HEK293 (cell line): Measurements from ENCODE around the gene NHEJ1.

Experiments
- CTCF ChIA-PET: fragments of 350-600 bp; formaldehyde crosslinking; extraction: SDS; loops from one replicate; lab custom pipeline; 2021; ENCODE audit warnings: antibody characterized with exemption; lab: Yijun Ruan, JAX
- POLR2A ChIA-PET: fragments of 300-600 bp; formaldehyde crosslinking; extraction: SDS; loops from one replicate; lab custom pipeline; 2020; ENCODE audit warnings: antibody characterized with exemption, inconsistent platforms; lab: Yijun Ruan, JAX
- H3K27ac ChIP-seq: fragments of 200-500 bp; sonication (Bioruptor generic); 2 replicates; pipeline ENCODE4 v1.5.1; 2014; ENCODE audit warnings: low read depth, low read length, control low read depth, inconsistent platforms; ENCODE audit errors: extremely low read depth
- H3K36me3 ChIP-seq, 2 experiments: fragments of 200-500 bp in 1 of 2; sonication (Bioruptor generic) in 1 of 2; 1 replicate in 1 of 2; 2 replicates in 1 of 2; pipeline ENCODE4 v1.5.1; 2014 to 2017; ENCODE audit warnings: inconsistent platforms in 2 of 2, low read length in 2 of 2; ENCODE audit not compliant: control insufficient read depth in 2 of 2, insufficient read depth in 1 of 2
- H3K4me1 ChIP-seq: fragments of 200-500 bp; sonication (Bioruptor generic); 2 replicates; pipeline ENCODE4 v1.5.1; 2014; ENCODE audit warnings: mild to moderate bottlenecking, low read length, inconsistent platforms; ENCODE audit not compliant: control insufficient read depth, insufficient read depth
- H3K4me3 ChIP-seq: 2 replicates; pipeline ENCODE4 v1.5.1; 2011; ENCODE audit warnings: low read depth, mild to moderate bottlenecking, control low read depth, low read length, moderate library complexity
- H3K9me3 ChIP-seq: fragments of 200-500 bp; sonication (Bioruptor generic); 2 replicates; pipeline ENCODE4 v1.5.1; 2014; ENCODE audit warnings: low read depth, low read length, inconsistent platforms; ENCODE audit not compliant: control insufficient read depth, insufficient read depth
- HOXC10 ChIP-seq: sonication (generic); formaldehyde crosslinking; IDR thresholded peaks from 2 replicates; pipeline ENCODE4 v1.8.1; 2023; ENCODE audit warnings: mild to moderate bottlenecking, missing genetic modification reagents
- KLF1 ChIP-seq: fragments of 450-650 bp; formaldehyde crosslinking; IDR thresholded peaks from 2 replicates; pipeline ENCODE4 v1.5.1; 2016; ENCODE audit warnings: missing biosample characterization, missing genetic modification characterization
- KLF8 ChIP-seq: fragments of 450-650 bp; formaldehyde crosslinking; IDR thresholded peaks from 2 replicates; pipeline ENCODE4 v1.5.1; 2016; ENCODE audit warnings: missing biosample characterization, missing genetic modification characterization
- MYNN ChIP-seq: fragments of 450-650 bp; formaldehyde crosslinking; IDR thresholded peaks from 2 replicates; pipeline ENCODE4 v1.5.1; 2016; ENCODE audit warnings: missing biosample characterization, missing genetic modification characterization, borderline replicate concordance
- RBAK ChIP-seq: fragments of 450-650 bp; formaldehyde crosslinking; IDR thresholded peaks from 2 replicates; pipeline ENCODE4 v1.5.1; 2016; ENCODE audit warnings: missing biosample characterization, missing genetic modification characterization
- ZBTB48 ChIP-seq: fragments of 450-650 bp; formaldehyde crosslinking; IDR thresholded peaks from 2 replicates; pipeline ENCODE4 v1.5.1; 2016; ENCODE audit warnings: missing biosample characterization, missing genetic modification characterization
- ZBTB8A ChIP-seq: fragments of 450-650 bp; formaldehyde crosslinking; IDR thresholded peaks from 2 replicates; pipeline ENCODE4 v1.5.1; 2016; ENCODE audit warnings: missing biosample characterization, missing genetic modification characterization
- ZNF138 ChIP-seq: fragments of 450-650 bp; formaldehyde crosslinking; IDR thresholded peaks from 2 replicates; pipeline ENCODE4 v1.5.1; 2016; ENCODE audit warnings: missing biosample characterization, missing genetic modification characterization, borderline replicate concordance
- ZNF157 ChIP-seq: fragments of 450-650 bp; formaldehyde crosslinking; IDR thresholded peaks from 2 replicates; pipeline ENCODE4 v1.5.1; 2016; ENCODE audit warnings: missing biosample characterization, missing genetic modification characterization
- ZNF169 ChIP-seq: fragments of 450-650 bp; formaldehyde crosslinking; IDR thresholded peaks from 2 replicates; pipeline ENCODE4 v1.5.1; 2016; ENCODE audit warnings: missing biosample characterization, missing genetic modification characterization
- ZNF184 ChIP-seq: fragments of 450-650 bp; IDR thresholded peaks from 2 replicates; pipeline ENCODE4 v1.5.1; 2018; ENCODE audit warnings: missing biosample characterization, mild to moderate bottlenecking, missing genetic modification characterization
- ZNF274 ChIP-seq, 2 experiments: fragments of 200-500 bp in 1 of 2; fragments of 450-650 bp in 1 of 2; sonication (Bioruptor generic) in 1 of 2; formaldehyde crosslinking in 1 of 2; IDR thresholded peaks; 2 replicates each; pipeline versions ENCODE4 v1.5.1 to v1.6.1; 2014 to 2016; ENCODE audit warnings: borderline replicate concordance in 1 of 2, inconsistent platforms in 1 of 2, low read length in 1 of 2, missing biosample characterization in 1 of 2, missing genetic modification characterization in 1 of 2
- ZNF292 ChIP-seq: fragments of 450-650 bp; formaldehyde crosslinking; IDR thresholded peaks from 2 replicates; pipeline ENCODE4 v1.5.1; 2016; ENCODE audit warnings: low read depth, missing biosample characterization, missing genetic modification characterization, borderline replicate concordance
- ZNF394 ChIP-seq: fragments of 450-650 bp; formaldehyde crosslinking; IDR thresholded peaks from 2 replicates; pipeline ENCODE4 v1.5.1; 2016; ENCODE audit warnings: missing biosample characterization, missing genetic modification characterization, mild to moderate bottlenecking, moderate library complexity, borderline replicate concordance
- ZNF514 ChIP-seq: fragments of 450-650 bp; formaldehyde crosslinking; IDR thresholded peaks from 2 replicates; pipeline ENCODE4 v1.5.1; 2016; ENCODE audit warnings: missing biosample characterization, missing genetic modification characterization
- ZNF623 ChIP-seq: fragments of 450-650 bp; formaldehyde crosslinking; IDR thresholded peaks from 2 replicates; pipeline ENCODE4 v1.5.1; 2016; ENCODE audit warnings: missing biosample characterization, missing genetic modification characterization
- ZNF777 ChIP-seq: fragments of 450-650 bp; formaldehyde crosslinking; IDR thresholded peaks from 2 replicates; pipeline ENCODE4 v1.5.1; 2017; ENCODE audit warnings: missing biosample characterization, missing genetic modification characterization, borderline replicate concordance
- ZNF837 ChIP-seq: fragments of 450-650 bp; formaldehyde crosslinking; IDR thresholded peaks from 2 replicates; pipeline ENCODE4 v1.5.1; 2016; ENCODE audit warnings: missing biosample characterization, missing genetic modification characterization
- ZNF843 ChIP-seq: fragments of 450-650 bp; formaldehyde crosslinking; IDR thresholded peaks from 2 replicates; pipeline ENCODE4 v1.5.1; 2016; ENCODE audit warnings: missing biosample characterization, missing genetic modification characterization
- TF ChIP-seq, protein P1 (sequence below): fragments of 450-650 bp; formaldehyde crosslinking; IDR thresholded peaks from 2 replicates; pipeline ENCODE4 v1.5.1; 2016; ENCODE audit warnings: missing biosample characterization, missing genetic modification characterization
- TF ChIP-seq, protein P2 (sequence below): fragments of 450-650 bp; formaldehyde crosslinking; IDR thresholded peaks from 2 replicates; pipeline ENCODE4 v1.5.1; 2016; ENCODE audit warnings: missing biosample characterization, missing genetic modification characterization
- TF ChIP-seq, protein P3 (sequence below): fragments of 450-650 bp; formaldehyde crosslinking; IDR thresholded peaks from 2 replicates; pipeline ENCODE4 v1.5.1; 2016; ENCODE audit warnings: missing biosample characterization, missing genetic modification characterization
- TF ChIP-seq, protein P4 (sequence below): fragments of 450-650 bp; formaldehyde crosslinking; IDR thresholded peaks from 2 replicates; pipeline ENCODE4 v1.5.1; 2016; ENCODE audit warnings: missing biosample characterization, missing genetic modification characterization
- TF ChIP-seq, protein P5 (sequence below): fragments of 450-650 bp; formaldehyde crosslinking; IDR thresholded peaks from 2 replicates; pipeline ENCODE4 v1.5.1; 2016; ENCODE audit warnings: missing biosample characterization, missing genetic modification characterization
- TF ChIP-seq, protein P6 (sequence below): fragments of 450-650 bp; formaldehyde crosslinking; IDR thresholded peaks from 2 replicates; pipeline ENCODE4 v1.5.1; 2016; ENCODE audit warnings: missing biosample characterization, missing genetic modification characterization

The NHEJ1 gene

DNA sequence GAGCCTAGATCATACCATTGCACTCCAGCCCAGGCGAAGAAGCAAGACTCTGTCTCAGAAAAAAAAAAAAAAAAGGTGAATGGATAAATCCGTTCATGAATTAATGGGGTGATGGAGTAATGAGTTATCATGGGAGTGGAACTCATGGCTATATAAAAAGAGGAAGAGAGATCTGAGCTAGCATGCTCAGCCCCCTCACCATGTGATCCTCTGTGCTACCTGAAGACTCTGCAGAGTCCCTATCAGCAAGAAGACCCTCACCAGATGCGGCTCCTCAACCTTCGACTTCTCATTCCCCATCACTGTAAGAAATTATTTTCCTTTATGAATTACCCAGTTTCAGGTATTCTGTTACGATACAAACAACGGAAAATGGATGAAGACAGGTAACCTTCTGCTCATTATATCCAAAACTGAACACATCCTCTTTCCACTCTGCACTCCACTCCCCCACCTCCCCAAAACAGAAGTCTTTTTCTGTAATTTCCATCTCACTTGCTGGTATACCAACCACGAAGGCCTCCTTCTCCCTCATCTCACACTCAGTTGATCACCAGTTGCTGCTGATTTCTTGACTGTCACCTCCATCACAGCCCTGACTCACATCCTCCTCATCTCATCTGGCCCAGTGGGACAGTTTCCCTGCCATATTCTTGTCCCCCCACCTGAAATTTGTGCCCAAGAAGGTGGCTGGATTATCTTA is 26.3 kb upstream of the NHEJ1 start:
- ChIA-PET CTCF (no interaction called here), POLR2A (no interaction called here)
- no peak overlapping the region for H3K4me3 ChIP-seq
- no peak for TF ChIP-seq KLF1
- no peak for TF ChIP-seq ZNF169 (tag by site-specific recombination)
- TF ChIP-seq ZNF777 = no peak
- no peak for TF ChIP-seq MYNN (tag by site-specific recombination)
- TF ChIP-seq, protein P1, sequence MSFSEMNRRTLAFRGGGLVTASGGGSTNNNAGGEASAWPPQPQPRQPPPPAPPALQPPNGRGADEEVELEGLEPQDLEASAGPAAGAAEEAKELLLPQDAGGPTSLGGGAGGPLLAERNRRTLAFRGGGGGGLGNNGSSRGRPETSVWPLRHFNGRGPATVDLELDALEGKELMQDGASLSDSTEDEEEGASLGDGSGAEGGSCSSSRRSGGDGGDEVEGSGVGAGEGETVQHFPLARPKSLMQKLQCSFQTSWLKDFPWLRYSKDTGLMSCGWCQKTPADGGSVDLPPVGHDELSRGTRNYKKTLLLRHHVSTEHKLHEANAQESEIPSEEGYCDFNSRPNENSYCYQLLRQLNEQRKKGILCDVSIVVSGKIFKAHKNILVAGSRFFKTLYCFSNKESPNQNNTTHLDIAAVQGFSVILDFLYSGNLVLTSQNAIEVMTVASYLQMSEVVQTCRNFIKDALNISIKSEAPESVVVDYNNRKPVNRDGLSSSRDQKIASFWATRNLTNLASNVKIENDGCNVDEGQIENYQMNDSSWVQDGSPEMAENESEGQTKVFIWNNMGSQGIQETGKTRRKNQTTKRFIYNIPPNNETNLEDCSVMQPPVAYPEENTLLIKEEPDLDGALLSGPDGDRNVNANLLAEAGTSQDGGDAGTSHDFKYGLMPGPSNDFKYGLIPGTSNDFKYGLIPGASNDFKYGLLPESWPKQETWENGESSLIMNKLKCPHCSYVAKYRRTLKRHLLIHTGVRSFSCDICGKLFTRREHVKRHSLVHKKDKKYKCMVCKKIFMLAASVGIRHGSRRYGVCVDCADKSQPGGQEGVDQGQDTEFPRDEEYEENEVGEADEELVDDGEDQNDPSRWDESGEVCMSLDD (tag by site-specific recombination) = no peak
- no peak for TF ChIP-seq ZNF394
- no peak for TF ChIP-seq ZNF274 (IDR thresholded peaks at IDR 0.05; ENCODE audit: low read length)
- TF ChIP-seq ZNF274 (tag by site-specific recombination; IDR thresholded peaks at IDR 0.05; ENCODE audit: borderline replicate concordance) = no peak
- TF ChIP-seq RBAK (tag by site-specific recombination) = no peak
- no peak for TF ChIP-seq ZBTB8A (tag by site-specific recombination)
- TF ChIP-seq, protein P2, sequence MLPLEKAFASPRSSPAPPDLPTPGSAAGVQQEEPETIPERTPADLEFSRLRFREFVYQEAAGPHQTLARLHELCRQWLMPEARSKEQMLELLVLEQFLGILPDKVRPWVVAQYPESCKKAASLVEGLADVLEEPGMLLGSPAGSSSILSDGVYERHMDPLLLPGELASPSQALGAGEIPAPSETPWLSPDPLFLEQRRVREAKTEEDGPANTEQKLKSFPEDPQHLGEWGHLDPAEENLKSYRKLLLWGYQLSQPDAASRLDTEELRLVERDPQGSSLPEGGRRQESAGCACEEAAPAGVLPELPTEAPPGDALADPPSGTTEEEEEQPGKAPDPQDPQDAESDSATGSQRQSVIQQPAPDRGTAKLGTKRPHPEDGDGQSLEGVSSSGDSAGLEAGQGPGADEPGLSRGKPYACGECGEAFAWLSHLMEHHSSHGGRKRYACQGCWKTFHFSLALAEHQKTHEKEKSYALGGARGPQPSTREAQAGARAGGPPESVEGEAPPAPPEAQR = no peak
- no peak for TF ChIP-seq ZNF623 (tag by site-specific recombination)
- TF ChIP-seq ZNF184 = no peak
- TF ChIP-seq, protein P3, sequence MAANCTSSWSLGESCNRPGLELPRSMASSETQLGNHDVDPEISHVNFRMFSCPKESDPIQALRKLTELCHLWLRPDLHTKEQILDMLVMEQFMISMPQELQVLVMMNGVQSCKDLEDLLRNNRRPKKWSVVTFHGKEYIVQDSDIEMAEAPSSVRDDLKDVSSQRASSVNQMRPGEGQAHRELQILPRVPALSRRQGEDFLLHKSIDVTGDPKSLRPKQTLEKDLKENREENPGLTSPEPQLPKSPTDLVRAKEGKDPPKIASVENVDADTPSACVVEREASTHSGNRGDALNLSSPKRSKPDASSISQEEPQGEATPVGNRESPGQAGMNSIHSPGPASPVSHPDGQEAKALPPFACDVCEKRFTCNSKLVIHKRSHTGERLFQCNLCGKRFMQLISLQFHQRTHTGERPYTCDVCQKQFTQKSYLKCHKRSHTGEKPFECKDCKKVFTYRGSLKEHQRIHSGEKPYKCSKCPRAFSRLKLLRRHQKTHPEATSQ (tag by site-specific recombination) = no peak
- TF ChIP-seq ZBTB48 = no peak
- no peak for TF ChIP-seq ZNF843 (tag by site-specific recombination)
- TF ChIP-seq, protein P4, sequence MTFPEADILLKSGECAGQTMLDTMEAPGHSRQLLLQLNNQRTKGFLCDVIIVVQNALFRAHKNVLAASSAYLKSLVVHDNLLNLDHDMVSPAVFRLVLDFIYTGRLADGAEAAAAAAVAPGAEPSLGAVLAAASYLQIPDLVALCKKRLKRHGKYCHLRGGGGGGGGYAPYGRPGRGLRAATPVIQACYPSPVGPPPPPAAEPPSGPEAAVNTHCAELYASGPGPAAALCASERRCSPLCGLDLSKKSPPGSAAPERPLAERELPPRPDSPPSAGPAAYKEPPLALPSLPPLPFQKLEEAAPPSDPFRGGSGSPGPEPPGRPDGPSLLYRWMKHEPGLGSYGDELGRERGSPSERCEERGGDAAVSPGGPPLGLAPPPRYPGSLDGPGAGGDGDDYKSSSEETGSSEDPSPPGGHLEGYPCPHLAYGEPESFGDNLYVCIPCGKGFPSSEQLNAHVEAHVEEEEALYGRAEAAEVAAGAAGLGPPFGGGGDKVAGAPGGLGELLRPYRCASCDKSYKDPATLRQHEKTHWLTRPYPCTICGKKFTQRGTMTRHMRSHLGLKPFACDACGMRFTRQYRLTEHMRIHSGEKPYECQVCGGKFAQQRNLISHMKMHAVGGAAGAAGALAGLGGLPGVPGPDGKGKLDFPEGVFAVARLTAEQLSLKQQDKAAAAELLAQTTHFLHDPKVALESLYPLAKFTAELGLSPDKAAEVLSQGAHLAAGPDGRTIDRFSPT (tag by site-specific recombination) = no peak
- TF ChIP-seq ZNF514 (tag by site-specific recombination) = no peak
- no peak overlapping the region for H3K27ac ChIP-seq
- no peaks in the 10 kb centered on the region for H3K4me1 ChIP-seq
- H3K9me3 ChIP-seq = no peaks in the 10 kb centered on the region
- H3K36me3 ChIP-seq = peaks cover 0 to 33% of the 10 kb centered on the region in 2 experiments; a peak in 2 of 3 replicates

DNA sequence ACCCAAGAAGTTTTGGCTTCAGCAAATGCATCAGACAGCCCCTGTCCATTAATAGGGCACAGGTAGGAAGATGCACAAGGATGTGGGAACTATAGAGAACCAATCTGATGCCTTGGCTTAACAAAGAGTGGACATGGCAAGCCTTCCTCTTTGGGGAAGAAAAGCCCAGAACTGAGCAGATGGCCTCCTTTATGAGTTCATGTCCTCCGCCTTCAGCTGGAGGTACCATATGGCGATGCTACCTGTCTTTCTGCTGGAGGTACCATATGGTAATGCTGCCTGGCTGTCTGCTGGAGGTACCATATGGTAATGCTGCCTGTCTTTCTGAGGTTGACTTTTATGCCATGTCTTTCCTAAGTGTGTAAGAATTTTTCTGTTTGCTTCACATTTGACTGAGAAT is 23.5 kb upstream of the NHEJ1 start:
- CTCF ChIA-PET = interaction anchor here (0.9 kb wide), 1 partner anchor 9 kb away, joined by 4 read pairs; no protein-coding TSS in a partner anchor
- H3K9me3 ChIP-seq = no peaks in the 10 kb centered on the region
- no peak overlapping the region for H3K27ac ChIP-seq
- POLR2A ChIA-PET = interaction anchor here (0.7 kb wide), 1 partner anchor 46 kb away, joined by 5 read pairs; no protein-coding TSS in a partner anchor
- no peaks in the 10 kb centered on the region for H3K4me1 ChIP-seq
- H3K4me3 ChIP-seq = no peak overlapping the region
- H3K36me3 ChIP-seq = peaks cover 0 to 60% of the 10 kb centered on the region in 2 experiments; a peak in 2 of 3 replicates
- no peak for TF ChIP-seq ZNF292 (tag by site-specific recombination)
- TF ChIP-seq, protein P5, sequence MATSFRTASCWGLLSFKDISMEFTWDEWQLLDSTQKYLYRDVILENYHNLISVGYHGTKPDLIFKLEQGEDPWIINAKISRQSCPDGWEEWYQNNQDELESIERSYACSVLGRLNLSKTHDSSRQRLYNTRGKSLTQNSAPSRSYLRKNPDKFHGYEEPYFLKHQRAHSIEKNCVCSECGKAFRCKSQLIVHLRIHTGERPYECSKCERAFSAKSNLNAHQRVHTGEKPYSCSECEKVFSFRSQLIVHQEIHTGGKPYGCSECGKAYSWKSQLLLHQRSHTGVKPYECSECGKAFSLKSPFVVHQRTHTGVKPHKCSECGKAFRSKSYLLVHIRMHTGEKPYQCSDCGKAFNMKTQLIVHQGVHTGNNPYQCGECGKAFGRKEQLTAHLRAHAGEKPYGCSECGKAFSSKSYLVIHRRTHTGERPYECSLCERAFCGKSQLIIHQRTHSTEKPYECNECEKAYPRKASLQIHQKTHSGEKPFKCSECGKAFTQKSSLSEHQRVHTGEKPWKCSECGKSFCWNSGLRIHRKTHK (tag by site-specific recombination) = no peak
- TF ChIP-seq KLF8 (tag by site-specific recombination) = no peak
- TF ChIP-seq, protein P6, sequence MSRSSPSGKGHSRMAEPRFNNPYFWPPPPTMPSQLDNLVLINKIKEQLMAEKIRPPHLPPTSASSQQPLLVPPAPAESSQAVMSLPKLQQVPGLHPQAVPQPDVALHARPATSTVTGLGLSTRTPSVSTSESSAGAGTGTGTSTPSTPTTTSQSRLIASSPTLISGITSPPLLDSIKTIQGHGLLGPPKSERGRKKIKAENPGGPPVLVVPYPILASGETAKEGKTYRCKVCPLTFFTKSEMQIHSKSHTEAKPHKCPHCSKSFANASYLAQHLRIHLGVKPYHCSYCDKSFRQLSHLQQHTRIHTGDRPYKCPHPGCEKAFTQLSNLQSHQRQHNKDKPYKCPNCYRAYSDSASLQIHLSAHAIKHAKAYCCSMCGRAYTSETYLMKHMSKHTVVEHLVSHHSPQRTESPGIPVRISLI (tag by site-specific recombination) = no peak
- no peak for TF ChIP-seq ZNF837
- TF ChIP-seq ZNF138 (tag by site-specific recombination) = no peak
- no peak for TF ChIP-seq ZNF157
- TF ChIP-seq HOXC10 (CRISPR knock-in tag) = no peak
